ENCODE data around the gene NBPF20.
A peak's percentile ranks its signal among the peaks of the same experiment; 100 is the strongest.
"Not testable (repeated sequence)": the region's sequence is repeated elsewhere in the genome, so short reads cannot be mapped to it uniquely, and the experiment has no call there.

NBPF20 gene

GRCh38 chr1:145425436-145426029 is at the start of gene NBPF20:
TSS of gene NBPF20 (minus strand) at chr1:145425603. CDS start at chr1:145405272, 20,331 bp downstream.
- DNase-seq (ENCODE audit: low spot score) = peak; percentile 84

DNA sequence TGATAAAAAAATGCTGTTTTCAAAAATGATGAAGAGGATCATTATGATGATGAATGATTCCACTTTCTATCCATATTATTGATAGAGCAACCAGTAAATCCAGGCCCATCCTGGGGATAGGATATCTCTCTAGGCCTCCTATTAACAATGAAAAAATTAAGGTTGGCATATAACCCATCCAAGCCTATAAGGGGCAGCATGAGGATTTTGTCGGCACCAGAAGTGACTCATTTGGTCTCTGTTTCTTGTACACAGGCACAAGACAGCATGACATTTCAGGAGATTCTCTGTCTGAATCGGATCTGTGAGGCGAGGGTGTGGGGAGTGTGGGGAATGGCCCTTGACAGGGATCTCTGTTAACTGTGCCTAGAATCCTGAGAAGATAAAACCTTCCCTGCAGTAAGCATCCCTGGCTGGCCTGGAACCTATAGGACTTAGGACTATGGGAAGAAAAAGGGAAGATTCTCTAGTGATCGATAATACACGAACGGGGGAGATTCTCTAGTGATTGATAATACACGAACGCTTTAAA is 49.5 kb upstream of the NBPF20 start:
- not testable (repeated sequence) for DNase-seq (ENCODE audit: low spot score)

GRCh38 chr1:145472731-145473130 is 47.3 kb upstream of the NBPF20 start:
- DNase-seq (ENCODE audit: low spot score) = not testable (repeated sequence)

DNA sequence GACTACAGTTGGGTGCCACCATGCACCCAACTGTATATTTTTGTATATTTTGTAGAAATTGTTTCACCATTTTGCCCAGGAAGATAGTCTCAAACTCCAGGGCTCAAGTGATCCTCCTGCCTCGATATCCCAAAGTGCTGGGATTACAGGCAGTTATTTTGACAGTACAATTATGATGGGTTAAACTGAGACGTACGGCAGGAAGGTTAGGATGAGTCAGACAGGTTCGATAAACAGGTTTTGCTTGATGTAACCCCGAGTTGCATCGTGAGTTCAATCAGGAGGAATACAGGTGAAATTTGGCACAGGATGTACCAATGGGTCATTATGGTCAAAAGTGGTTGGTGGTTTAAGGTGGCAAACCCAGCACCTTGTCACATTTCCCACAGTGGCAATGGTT is 46.0 kb upstream of the NBPF20 start:
- not testable (repeated sequence) for DNase-seq (ENCODE audit: low spot score)

GRCh38 chr1:145465405-145466144 is 40.2 kb upstream of the NBPF20 start:
- DNase-seq (ENCODE audit: low spot score) = peak; percentile 95

- not testable (repeated sequence) for DNase-seq (ENCODE audit: low spot score)
These were observed 39.4 kb upstream of the NBPF20 start for GRCh38 chr1:145464708-145465336.

- not testable (repeated sequence) for DNase-seq (ENCODE audit: low spot score)
These were observed 38.6 kb upstream of the NBPF20 start for GRCh38 chr1:145464017-145464416.

- not testable (repeated sequence) for DNase-seq (ENCODE audit: low spot score)
These were observed 35.3 kb upstream of the NBPF20 start for GRCh38 chr1:145460684-145461083.

DNA sequence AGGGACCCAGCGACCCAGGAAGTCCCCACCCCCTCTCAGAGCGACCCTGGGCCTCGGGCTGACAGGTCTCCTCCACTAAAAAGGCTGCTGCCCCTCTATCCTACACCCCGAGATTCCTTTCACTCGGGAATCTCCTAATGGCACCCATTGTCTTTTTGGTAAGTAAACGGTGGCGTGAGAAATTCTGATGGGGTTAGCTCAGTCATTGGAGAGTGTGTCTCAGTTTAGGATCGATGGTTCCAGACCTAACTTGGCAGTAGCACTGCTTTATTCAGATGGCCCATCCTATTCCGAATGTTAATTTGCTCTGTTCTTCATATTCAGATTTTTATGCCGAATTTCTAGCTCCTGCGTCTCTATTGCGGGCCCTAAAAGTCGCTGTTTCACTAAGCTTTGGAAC is 34.6 kb upstream of the NBPF20 start:
- DNase-seq (ENCODE audit: low spot score) = not testable (repeated sequence)

DNA sequence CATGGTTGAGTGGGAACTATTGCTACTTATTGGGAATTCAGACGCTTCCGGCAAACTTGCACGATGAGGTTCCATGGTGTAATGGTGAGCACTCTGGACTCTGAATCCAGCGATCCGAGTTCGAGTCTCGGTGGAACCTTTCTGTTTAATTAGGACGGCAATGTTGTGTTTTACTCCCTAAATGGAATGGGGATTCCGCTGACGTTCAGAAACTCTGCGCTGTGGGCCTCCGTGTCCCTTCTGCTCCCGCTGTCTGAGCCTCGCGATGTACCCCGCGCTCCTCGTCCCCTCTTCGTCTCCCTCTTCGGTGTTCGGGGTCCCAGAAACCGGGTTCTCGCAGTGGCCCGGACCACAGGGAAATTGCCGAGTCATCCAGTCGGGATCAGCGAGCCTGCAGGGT is 34.2 kb upstream of the NBPF20 start:
- DNase-seq (ENCODE audit: low spot score) = not testable (repeated sequence)

DNA sequence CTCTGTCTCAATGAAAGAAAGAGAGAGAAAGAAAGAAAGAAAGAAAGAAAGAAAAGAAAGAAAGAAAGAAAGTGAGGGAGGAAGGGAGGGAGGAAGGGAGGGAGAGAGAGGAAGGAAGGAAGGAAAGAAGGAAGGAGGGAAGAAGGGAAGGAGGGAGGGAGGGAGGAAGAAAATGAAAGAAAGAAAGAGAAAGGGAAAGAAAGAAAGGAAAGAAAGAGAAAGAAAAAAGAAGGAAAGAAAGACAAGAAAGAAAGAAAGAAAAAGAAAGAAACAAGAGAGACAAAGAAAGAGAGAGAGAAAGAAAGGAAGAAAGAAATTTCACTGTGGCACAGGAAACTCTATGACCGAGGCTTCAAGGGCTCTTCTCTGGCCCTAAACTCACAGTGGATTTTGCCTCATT is 33.7 kb upstream of the NBPF20 start:
- DNase-seq (ENCODE audit: low spot score) = not testable (repeated sequence)

DNA sequence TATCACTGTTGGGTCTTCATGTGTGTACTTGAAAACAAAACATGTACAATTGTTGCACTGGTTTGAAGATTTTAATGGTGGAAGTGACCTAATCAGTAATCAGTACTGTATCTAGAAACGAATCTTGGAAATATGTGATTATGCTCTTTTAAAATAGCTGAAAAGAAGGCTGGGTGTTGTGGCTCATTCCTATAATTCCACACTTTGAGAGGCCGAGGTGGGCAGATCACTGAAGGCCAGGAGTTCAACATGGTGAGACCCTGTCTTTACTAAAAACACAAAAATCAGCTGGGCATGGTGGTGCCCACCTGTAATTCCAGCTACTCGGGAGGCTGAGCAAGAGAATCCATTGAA is 29.4 kb upstream of the NBPF20 start:
- DNase-seq (ENCODE audit: low spot score) = not testable (repeated sequence)

DNA sequence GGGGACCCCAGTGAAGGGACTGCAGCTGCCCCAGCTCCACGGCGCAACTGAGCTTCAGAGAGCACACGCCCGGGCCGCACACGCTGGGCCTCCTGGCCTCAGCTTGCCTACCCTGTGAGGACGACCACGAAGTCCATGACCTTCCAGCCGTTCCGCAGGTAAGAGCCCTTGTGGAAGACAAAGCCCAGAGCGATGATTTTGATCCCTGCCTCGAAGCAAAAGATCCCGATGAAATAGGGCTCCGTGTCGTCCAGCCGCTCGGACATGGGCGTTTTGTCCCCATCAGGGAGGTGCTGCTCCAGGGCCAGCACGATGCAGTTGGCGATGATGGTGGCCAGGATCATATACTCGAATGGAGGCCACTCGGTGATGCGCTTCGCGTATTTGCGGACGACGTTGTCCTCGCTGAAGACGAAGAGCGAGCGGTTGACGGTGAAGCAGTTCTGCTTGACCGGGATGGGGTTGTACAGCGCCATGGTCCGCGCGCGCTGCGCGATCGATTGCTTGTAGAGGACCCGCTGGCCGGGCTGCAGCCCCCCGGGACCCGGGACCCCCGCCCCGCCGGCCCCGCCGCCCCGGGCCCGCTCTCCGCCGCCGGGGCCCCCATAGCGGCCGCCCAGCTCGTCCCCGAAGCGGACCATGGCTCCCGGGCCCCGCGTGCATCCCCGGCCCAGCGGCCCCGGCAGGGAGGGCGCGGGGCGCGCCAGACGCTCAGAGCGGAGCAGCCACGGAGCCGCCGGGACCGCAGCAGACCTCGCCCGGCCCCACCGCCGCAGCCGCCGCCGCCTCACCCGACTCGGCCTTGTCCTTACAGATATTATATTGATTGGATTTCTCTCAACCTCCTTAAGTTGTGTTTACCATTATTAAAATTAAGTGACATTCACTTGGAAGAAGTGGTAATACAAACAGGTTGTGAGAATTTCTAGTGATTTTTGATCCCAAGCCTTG is 28.7 kb upstream of the NBPF20 start:
- DNase-seq (ENCODE audit: low spot score) = not testable (repeated sequence)

GRCh38 chr1:145452506-145452905 is 27.1 kb upstream of the NBPF20 start:
- DNase-seq (ENCODE audit: low spot score) = not testable (repeated sequence)

DNA sequence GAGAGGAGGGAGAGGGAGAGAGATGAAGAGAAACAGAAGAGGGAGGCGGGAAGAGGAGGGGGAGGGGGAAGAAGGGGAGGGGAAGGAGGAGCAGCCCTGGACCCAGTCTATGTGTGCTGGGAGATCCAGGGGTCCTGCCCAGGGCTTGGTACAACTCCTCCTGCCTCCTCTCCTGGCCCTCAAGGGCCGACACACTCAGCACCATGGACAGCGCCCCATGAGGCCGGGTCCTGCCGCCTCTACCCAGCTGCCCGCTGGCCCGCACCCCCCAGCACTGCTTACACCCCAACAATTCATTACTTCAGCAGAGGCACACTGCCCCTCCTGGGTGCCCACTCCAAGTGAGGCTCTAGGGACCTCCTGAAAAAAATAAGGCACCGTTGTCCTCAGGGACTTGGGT is 26.5 kb upstream of the NBPF20 start:
- not testable (repeated sequence) for DNase-seq (ENCODE audit: low spot score)

- DNase-seq (ENCODE audit: low spot score) = not testable (repeated sequence)
These were observed 19.8 kb upstream of the NBPF20 start for GRCh38 chr1:145445219-145445618.

DNA sequence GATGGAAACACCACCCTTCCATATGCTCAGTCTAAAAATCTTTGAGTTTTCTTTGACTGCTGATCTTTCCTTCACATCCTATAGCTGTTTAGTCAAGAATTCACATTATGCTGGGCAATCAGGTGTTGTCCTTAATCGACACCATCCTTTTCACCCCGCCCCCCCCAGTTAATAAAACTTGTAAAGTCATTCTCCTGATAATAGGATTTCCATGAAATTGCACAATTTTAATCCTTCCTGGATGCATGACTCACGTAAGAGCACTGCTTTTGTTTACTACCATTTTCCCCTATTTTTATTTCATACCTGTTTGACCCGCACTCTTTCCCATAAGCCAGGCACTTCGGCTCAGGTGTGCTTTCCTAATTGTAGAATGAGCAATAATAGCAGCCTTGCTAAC is 16.9 kb upstream of the NBPF20 start:
- not testable (repeated sequence) for DNase-seq (ENCODE audit: low spot score)

- DNase-seq (ENCODE audit: low spot score) = not testable (repeated sequence)
These were observed 6.2 kb upstream of the NBPF20 start for GRCh38 chr1:145431363-145432256.

GRCh38 chr1:145430830-145431229 is 5.4 kb upstream of the NBPF20 start:
- peak; percentile 33 for DNase-seq (ENCODE audit: low spot score)

DNA sequence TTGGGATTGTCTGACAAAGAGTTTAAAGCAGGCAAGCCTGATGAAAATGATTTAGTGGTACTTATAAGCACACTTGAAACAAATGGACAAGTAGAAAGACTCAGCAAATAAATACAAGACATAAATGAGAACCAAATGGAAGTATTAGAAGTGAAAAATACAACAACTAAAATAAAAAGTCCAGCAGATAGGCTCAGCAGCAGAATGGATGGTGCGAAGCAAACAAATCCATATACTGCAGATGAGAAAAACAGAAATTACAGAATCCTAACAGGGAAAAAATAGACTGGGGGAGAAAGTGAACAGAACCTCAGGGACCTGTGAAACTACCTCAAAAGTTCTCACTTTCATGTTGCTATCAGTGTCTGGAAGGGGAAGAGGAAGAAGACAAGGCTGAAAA is 3.9 kb upstream of the NBPF20 start:
- not testable (repeated sequence) for DNase-seq (ENCODE audit: low spot score)
